ENCODE data around the gene CDPF1.

The CDPF1 gene

DNA sequence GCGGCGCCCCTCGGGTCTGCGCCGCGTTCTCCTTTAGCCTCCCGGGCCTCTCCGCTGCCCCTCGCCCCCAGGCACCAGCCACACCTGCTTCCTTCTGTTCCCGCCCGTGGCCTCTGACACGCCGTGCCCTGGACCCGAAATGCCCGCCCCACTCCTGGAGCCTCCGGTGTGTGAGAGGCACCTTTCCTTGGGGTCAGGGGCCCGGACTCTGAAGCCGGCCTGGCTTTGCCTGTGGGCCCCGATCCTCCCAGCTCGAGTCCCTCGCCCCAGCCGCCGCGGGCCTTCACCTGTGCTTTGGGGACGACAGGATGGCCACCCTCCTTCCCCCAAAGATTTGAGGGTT is 661 bp upstream of the CDPF1 start:
- DNase-seq (ENCODE audit: low read depth): no peak
- peak overlapping the region; percentile 77 for H3K4me3 ChIP-seq (ENCODE audit: low read depth, low read length)
- TF ChIP-seq, protein P1, sequence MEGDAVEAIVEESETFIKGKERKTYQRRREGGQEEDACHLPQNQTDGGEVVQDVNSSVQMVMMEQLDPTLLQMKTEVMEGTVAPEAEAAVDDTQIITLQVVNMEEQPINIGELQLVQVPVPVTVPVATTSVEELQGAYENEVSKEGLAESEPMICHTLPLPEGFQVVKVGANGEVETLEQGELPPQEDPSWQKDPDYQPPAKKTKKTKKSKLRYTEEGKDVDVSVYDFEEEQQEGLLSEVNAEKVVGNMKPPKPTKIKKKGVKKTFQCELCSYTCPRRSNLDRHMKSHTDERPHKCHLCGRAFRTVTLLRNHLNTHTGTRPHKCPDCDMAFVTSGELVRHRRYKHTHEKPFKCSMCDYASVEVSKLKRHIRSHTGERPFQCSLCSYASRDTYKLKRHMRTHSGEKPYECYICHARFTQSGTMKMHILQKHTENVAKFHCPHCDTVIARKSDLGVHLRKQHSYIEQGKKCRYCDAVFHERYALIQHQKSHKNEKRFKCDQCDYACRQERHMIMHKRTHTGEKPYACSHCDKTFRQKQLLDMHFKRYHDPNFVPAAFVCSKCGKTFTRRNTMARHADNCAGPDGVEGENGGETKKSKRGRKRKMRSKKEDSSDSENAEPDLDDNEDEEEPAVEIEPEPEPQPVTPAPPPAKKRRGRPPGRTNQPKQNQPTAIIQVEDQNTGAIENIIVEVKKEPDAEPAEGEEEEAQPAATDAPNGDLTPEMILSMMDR (IDR thresholded peaks at IDR 0.05; ENCODE audit: control insufficient read depth, extremely low read depth, insufficient read depth): no peak

DNA sequence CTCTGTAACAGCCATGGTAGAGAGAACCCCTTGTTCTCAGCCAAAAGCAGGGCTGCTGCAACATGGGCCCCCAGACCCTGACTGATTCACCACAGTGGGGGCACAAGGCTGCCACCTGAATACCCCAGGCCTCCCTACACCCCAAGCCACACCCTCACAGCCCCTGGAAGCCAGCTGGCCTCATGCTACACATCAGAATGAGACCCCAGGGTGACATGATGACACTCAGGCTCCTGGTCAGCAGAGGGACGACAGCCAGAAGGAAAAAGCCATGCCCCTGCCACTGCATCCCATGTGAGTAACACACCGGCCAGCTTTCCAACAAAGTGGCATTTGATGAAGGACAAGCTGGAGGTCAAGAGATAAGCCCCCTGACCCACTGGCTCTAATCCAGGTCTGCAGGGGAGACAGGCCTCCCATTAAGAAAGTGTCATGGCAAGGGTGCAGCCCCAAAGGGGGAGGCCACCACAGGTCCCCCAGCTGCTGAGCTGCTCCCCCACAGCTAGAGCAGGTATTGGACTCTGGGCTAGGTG is 2.6 kb downstream of the CDPF1 start:
- TF ChIP-seq, protein P1 (IDR thresholded peaks at IDR 0.05; ENCODE audit: control insufficient read depth, extremely low read depth, insufficient read depth): no peak
- no peak for DNase-seq (ENCODE audit: low read depth)
- H3K4me3 ChIP-seq (ENCODE audit: low read depth, low read length): no peak overlapping the region

DNA sequence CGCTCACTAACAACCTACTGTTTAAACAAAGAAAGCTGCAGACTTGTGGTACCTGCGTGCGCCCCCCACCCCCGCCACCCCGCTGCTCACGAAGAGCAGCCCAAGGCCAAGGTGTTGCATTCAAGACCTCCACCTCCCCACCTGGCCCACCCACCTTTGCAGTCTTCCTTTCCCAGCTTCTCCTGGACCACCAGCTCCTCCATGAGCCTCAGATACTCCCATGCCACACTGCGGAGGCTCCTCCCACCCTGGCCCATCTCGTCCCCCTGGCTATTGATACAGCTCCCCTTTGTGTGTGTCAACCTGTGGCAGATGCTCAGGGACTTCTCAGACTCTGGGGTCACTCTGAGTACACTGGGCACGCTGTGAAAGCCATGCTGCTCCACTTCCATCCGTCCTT is 3.9 kb downstream of the CDPF1 start:
- TF ChIP-seq, protein P1 (IDR thresholded peaks at IDR 0.05; ENCODE audit: control insufficient read depth, extremely low read depth, insufficient read depth): no peak
- no peak overlapping the region for H3K4me3 ChIP-seq (ENCODE audit: low read depth, low read length)
- no peak for DNase-seq (ENCODE audit: low read depth)

DNA sequence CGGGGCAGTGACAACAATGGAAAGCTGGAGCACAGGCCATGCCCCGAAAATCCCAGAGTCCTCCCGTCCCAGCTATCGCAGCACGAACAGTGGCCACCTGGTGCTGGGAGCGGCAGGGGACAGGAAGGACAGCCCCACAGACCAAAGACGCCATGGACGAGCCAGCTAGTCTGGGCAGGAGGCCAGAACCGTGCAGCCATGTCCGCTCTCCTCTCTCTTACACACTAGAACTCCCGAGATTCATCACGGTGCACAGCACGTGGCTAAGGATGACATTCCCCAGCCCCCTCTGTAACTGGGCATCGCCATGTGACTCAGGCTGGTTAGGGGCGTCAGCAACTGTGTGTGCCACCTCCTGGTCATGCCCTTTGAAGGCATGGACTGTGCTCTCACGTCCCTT is 4.6 kb downstream of the CDPF1 start:
- H3K4me3 ChIP-seq (ENCODE audit: low read depth, low read length): no peak overlapping the region
- no peak for DNase-seq (ENCODE audit: low read depth)

DNA sequence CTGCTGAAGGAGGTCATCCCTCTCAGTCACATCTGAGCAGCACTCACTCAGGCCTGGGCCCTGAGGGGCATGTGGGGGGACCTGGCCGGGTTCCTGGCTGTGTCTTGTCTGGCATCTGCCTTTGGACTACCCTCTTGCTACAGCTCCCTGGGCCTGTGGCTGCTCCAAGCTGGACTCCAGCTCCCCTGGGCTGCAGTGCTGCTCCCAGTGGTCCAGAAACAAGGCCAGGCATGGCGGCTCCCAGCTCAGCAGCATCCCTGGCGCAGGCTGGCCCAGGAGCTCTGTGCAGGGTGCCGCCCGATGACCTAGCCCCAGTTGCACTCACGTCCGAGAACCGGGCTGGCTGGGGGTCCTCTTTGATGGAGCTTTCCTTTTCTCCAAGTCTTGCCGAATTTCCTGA is 5.3 kb downstream of the CDPF1 start:
- no peak overlapping the region for H3K4me3 ChIP-seq (ENCODE audit: low read depth, low read length)
- TF ChIP-seq, protein P1 (IDR thresholded peaks at IDR 0.05; ENCODE audit: control insufficient read depth, extremely low read depth, insufficient read depth): no peak
- DNase-seq (ENCODE audit: low read depth): no peak

More for the DNA sequence above, 4.6 kb downstream of the CDPF1 start:
- TF ChIP-seq, protein P1 (IDR thresholded peaks at IDR 0.05; ENCODE audit: control insufficient read depth, extremely low read depth, insufficient read depth): no peak

DNA sequence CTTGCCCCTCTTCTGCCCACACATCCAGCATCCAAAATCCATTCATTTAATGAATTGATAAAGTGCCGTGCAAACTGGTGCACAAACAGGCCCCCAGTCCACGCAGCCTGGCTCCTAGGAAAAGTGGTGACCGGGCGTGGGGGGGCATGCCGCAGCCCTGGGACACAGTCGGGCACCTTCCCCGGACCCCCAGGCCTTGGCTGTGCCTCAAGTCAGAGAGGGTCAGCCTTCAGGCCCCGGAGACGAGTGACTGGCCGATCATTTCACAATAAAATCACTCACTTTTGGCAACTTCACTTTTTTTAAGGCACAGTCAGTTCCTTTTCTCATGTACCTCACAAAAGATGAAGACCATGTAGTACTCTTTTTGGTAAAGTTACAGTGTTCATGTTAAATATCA is 8.0 kb downstream of the CDPF1 start:
- no peak for DNase-seq (ENCODE audit: low read depth)
- TF ChIP-seq, protein P1 (IDR thresholded peaks at IDR 0.05; ENCODE audit: control insufficient read depth, extremely low read depth, insufficient read depth): no peak
- H3K4me3 ChIP-seq (ENCODE audit: low read depth, low read length): no peak overlapping the region

DNA sequence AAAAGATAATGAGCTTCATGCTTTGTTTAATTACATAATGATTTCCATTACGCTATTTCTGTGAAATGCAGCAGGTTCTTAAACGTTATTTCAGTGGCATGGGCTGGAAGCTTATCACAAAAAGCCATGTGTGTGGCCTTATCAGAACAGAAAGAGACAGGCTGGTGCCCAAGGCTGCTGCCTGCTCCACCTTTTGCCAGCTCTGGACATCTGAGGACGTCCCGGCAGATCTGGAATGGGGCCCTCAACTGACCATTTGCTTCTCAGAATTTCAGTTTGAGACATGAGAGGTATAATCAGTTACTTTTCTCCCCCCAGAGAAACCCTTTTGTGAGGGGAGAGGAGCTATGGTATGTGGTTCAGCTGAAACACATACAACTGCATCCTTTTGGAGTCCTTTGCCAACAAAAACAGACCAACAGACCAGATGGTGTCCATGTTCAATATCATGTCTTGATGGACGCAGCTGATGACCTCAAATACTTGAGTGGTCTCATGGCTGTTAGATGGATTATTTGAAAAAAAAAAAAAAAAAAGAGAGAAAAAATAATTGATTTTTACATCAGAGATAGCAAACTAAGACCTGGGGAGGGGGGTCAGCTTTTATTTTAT is 8.6 kb downstream of the CDPF1 start:
- DNase-seq (ENCODE audit: low read depth): no peak
- TF ChIP-seq, protein P1 (IDR thresholded peaks at IDR 0.05; ENCODE audit: control insufficient read depth, extremely low read depth, insufficient read depth): no peak
- H3K4me3 ChIP-seq (ENCODE audit: low read depth, low read length): no peak overlapping the region
